Measurements from ENCODE around the gene LAD1. TPM values are rescaled to one million over a fixed set of nuclear protein-coding genes. Genes with fewer than 3 reads are reported as not detected.

The LAD1 gene
- total RNA-seq, result 3.1 TPM

GRCh38 chr1:201399018-201399351 is at the start of gene LAD1:
Gene LAD1 (minus strand): TSS chr1:201399324. CDS start chr1:201399306, 18 bp downstream.
- H3K36me3 ChIP-seq (ENCODE audit: control insufficient read depth in 3 of 3, insufficient read depth in 3 of 3, low read length in 3 of 3), result no peaks in the 10 kb centered on the region
- no peak within 1 kb of the TSS for H3K4me3 ChIP-seq (ENCODE audit: low read length in 3 of 3)
- no peak within 1 kb of the TSS for H3K27ac ChIP-seq (ENCODE audit: low read depth, low read length)
- peaks cover 18 to 33% (median 19%) of the 10 kb centered on the region in 3 donors for H3K4me1 ChIP-seq (ENCODE audit: control insufficient read depth in 3 of 3, insufficient read depth in 3 of 3, low read length in 3 of 3)
- no peaks in the 10 kb centered on the region for H3K9me3 ChIP-seq (ENCODE audit: control insufficient read depth in 3 of 3, low read length in 3 of 3)
- peak within 1 kb of the TSS in 1 of 3 donors; percentile 33 for H3K9ac ChIP-seq (ENCODE audit: low read depth in 1 of 3, low read length in 3 of 3)
- peaks cover 0 to 18% (median 16%) of the 10 kb centered on the region in 3 donors for H3K27me3 ChIP-seq (ENCODE audit: control insufficient read depth in 3 of 3, insufficient read depth in 3 of 3, low read length in 3 of 3)

- no peaks in the 10 kb centered on the region for H3K36me3 ChIP-seq (ENCODE audit: control insufficient read depth in 3 of 3, insufficient read depth in 3 of 3, low read length in 3 of 3)
- no peaks in the 10 kb centered on the region for H3K27me3 ChIP-seq (ENCODE audit: control insufficient read depth in 3 of 3, insufficient read depth in 3 of 3, low read length in 3 of 3)
- H3K4me1 ChIP-seq (ENCODE audit: control insufficient read depth in 3 of 3, insufficient read depth in 3 of 3, low read length in 3 of 3), result peaks cover 16 to 30% (median 22%) of the 10 kb centered on the region in 3 donors
- peak overlapping the region in 1 of 3 donors; percentile 57 for H3K9ac ChIP-seq (ENCODE audit: low read depth in 1 of 3, low read length in 3 of 3)
- H3K4me3 ChIP-seq (ENCODE audit: low read length in 3 of 3), result peak overlapping the region in 1 of 3 donors; percentile 31
- no peak overlapping the region for H3K27ac ChIP-seq (ENCODE audit: low read depth, low read length)
- H3K9me3 ChIP-seq (ENCODE audit: control insufficient read depth in 3 of 3, low read length in 3 of 3), result no peaks in the 10 kb centered on the region
These were observed 49.1 kb upstream of the LAD1 start for GRCh38 chr1:201447903-201448871.

DNA sequence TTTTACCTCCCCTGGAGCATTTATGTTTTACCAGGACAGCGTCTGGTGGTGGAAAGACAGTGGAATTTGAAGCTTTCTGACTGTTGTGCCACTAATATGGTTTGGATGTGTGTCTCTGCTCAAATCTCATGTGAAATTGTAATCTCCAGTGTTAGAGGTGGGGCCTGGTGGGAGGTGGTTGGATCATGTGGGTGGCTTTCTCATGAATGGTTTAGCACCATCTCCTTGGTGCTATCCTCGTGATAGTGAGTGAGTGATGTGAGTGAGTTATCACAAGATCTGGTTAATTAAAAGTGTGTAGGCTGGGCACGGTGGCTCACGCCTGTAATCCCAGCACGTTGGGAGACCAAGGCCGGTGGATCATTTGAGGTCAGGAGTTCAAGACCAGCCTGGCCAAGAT is 46.2 kb upstream of the LAD1 start:
- Histone ChIP-seq H3K27ac (ENCODE audit: low read depth, low read length) (no peak overlapping the region), H3K9ac (ENCODE audit: low read depth in 1 of 3, low read length in 3 of 3) (no peak overlapping the region), H3K4me3 (ENCODE audit: low read length in 3 of 3) (no peak overlapping the region), H3K4me1 (ENCODE audit: control insufficient read depth in 3 of 3, insufficient read depth in 3 of 3, low read length in 3 of 3) (peaks cover 9 to 20% (median 14%) of the 10 kb centered on the region in 3 donors), H3K27me3 (ENCODE audit: control insufficient read depth in 3 of 3, insufficient read depth in 3 of 3, low read length in 3 of 3) (no peaks in the 10 kb centered on the region), H3K36me3 (ENCODE audit: control insufficient read depth in 3 of 3, insufficient read depth in 3 of 3, low read length in 3 of 3) (no peaks in the 10 kb centered on the region), H3K9me3 (ENCODE audit: control insufficient read depth in 3 of 3, low read length in 3 of 3) (no peaks in the 10 kb centered on the region)

DNA sequence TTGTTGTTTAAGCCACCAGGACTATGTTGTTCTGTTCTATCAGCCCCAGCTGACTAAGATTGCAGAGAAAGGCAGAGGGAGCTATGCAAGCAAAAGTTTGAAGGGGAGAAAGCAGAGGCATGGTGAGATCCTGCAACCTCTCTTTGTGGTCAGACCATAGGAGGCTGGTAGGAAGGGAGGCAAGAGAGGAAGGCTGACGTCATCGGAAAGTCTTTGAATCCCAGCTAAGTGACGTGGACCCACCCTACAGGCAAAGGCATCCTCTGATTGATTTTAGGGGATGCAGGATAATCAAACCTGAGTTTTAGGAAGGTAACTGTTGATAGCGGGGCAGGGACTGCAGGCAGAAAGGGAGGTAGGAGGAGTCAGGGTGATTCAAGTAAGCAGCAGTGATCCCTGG is 45.7 kb upstream of the LAD1 start:
- no peaks in the 10 kb centered on the region for H3K27me3 ChIP-seq (ENCODE audit: control insufficient read depth in 3 of 3, insufficient read depth in 3 of 3, low read length in 3 of 3)
- no peak overlapping the region for H3K9ac ChIP-seq (ENCODE audit: low read depth in 1 of 3, low read length in 3 of 3)
- H3K4me1 ChIP-seq (ENCODE audit: control insufficient read depth in 3 of 3, insufficient read depth in 3 of 3, low read length in 3 of 3), result peaks cover 9 to 18% (median 14%) of the 10 kb centered on the region in 3 donors
- H3K4me3 ChIP-seq (ENCODE audit: low read length in 3 of 3), result no peak overlapping the region
- H3K27ac ChIP-seq (ENCODE audit: low read depth, low read length), result no peak overlapping the region
- no peaks in the 10 kb centered on the region for H3K36me3 ChIP-seq (ENCODE audit: control insufficient read depth in 3 of 3, insufficient read depth in 3 of 3, low read length in 3 of 3)
- no peaks in the 10 kb centered on the region for H3K9me3 ChIP-seq (ENCODE audit: control insufficient read depth in 3 of 3, low read length in 3 of 3)

GRCh38 chr1:201443747-201444146 is 44.6 kb upstream of the LAD1 start:
- Histone ChIP-seq H3K4me3 (ENCODE audit: low read length in 3 of 3) (no peak overlapping the region), H3K36me3 (ENCODE audit: control insufficient read depth in 3 of 3, insufficient read depth in 3 of 3, low read length in 3 of 3) (no peaks in the 10 kb centered on the region), H3K27me3 (ENCODE audit: control insufficient read depth in 3 of 3, insufficient read depth in 3 of 3, low read length in 3 of 3) (no peaks in the 10 kb centered on the region), H3K4me1 (ENCODE audit: control insufficient read depth in 3 of 3, insufficient read depth in 3 of 3, low read length in 3 of 3) (peaks cover 6 to 11% (median 10%) of the 10 kb centered on the region in 3 donors), H3K9ac (ENCODE audit: low read depth in 1 of 3, low read length in 3 of 3) (no peak overlapping the region), H3K9me3 (ENCODE audit: control insufficient read depth in 3 of 3, low read length in 3 of 3) (no peaks in the 10 kb centered on the region), H3K27ac (ENCODE audit: low read depth, low read length) (no peak overlapping the region)

DNA sequence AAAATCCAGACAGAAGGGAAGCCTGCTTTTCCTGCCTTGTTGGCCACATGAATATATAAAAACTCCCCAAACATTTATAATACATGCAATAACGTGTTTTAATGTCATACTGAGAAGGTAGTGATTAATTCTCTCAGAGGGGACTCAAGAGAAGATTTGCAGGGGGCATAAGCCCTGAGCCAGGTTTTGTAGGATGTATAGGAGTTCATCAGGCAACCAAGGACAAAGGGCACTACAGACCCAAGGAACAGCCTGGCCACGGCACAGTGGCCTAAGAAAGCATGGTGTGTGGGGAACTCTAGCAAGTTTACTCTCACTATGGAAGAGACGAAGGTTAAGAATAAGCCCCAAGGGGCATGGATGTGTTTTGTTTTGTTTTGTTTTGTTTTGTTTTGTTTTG is 37.8 kb upstream of the LAD1 start:
- H3K4me3 ChIP-seq (ENCODE audit: low read length in 3 of 3), result no peak overlapping the region
- peaks cover 9 to 10% (median 9%) of the 10 kb centered on the region in 3 donors for H3K4me1 ChIP-seq (ENCODE audit: control insufficient read depth in 3 of 3, insufficient read depth in 3 of 3, low read length in 3 of 3)
- no peak overlapping the region for H3K9ac ChIP-seq (ENCODE audit: low read depth in 1 of 3, low read length in 3 of 3)
- H3K36me3 ChIP-seq (ENCODE audit: control insufficient read depth in 3 of 3, insufficient read depth in 3 of 3, low read length in 3 of 3), result no peaks in the 10 kb centered on the region
- H3K27ac ChIP-seq (ENCODE audit: low read depth, low read length), result no peak overlapping the region
- H3K27me3 ChIP-seq (ENCODE audit: control insufficient read depth in 3 of 3, insufficient read depth in 3 of 3, low read length in 3 of 3), result no peaks in the 10 kb centered on the region
- no peaks in the 10 kb centered on the region for H3K9me3 ChIP-seq (ENCODE audit: control insufficient read depth in 3 of 3, low read length in 3 of 3)

GRCh38 chr1:201436393-201436792 is 37.3 kb upstream of the LAD1 start:
- Histone ChIP-seq H3K4me3 (ENCODE audit: low read length in 3 of 3) (no peak overlapping the region), H3K36me3 (ENCODE audit: control insufficient read depth in 3 of 3, insufficient read depth in 3 of 3, low read length in 3 of 3) (no peaks in the 10 kb centered on the region), H3K27me3 (ENCODE audit: control insufficient read depth in 3 of 3, insufficient read depth in 3 of 3, low read length in 3 of 3) (no peaks in the 10 kb centered on the region), H3K9me3 (ENCODE audit: control insufficient read depth in 3 of 3, low read length in 3 of 3) (no peaks in the 10 kb centered on the region), H3K9ac (ENCODE audit: low read depth in 1 of 3, low read length in 3 of 3) (peak overlapping the region in 1 of 3 donors; percentile 27), H3K4me1 (ENCODE audit: control insufficient read depth in 3 of 3, insufficient read depth in 3 of 3, low read length in 3 of 3) (peaks cover 9 to 13% (median 13%) of the 10 kb centered on the region in 3 donors), H3K27ac (ENCODE audit: low read depth, low read length) (peak overlapping the region; percentile 0)

DNA sequence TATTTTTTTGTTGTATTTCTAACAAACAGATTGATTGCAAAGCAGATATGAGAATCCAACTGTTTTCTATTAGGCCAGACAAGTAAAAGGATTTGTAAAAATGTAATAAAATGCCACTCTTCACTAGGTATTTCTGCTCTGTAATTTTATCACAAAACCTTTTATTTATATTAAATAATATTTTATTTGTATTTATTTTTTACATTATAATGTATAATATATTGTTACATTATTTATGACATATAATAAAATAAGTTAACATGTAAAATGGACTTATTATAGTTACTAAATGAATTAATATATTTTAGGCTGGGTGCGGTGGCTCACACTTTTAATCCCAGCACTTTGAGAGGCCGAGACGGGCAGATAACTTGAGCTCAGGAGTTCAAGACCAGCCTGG is 35.1 kb upstream of the LAD1 start:
- H3K27ac ChIP-seq (ENCODE audit: low read depth, low read length), result no peak overlapping the region
- H3K27me3 ChIP-seq (ENCODE audit: control insufficient read depth in 3 of 3, insufficient read depth in 3 of 3, low read length in 3 of 3), result no peaks in the 10 kb centered on the region
- no peak overlapping the region for H3K9ac ChIP-seq (ENCODE audit: low read depth in 1 of 3, low read length in 3 of 3)
- H3K4me3 ChIP-seq (ENCODE audit: low read length in 3 of 3), result no peak overlapping the region
- H3K4me1 ChIP-seq (ENCODE audit: control insufficient read depth in 3 of 3, insufficient read depth in 3 of 3, low read length in 3 of 3), result peaks cover 17 to 32% (median 26%) of the 10 kb centered on the region in 3 donors
- H3K9me3 ChIP-seq (ENCODE audit: control insufficient read depth in 3 of 3, low read length in 3 of 3), result no peaks in the 10 kb centered on the region
- no peaks in the 10 kb centered on the region for H3K36me3 ChIP-seq (ENCODE audit: control insufficient read depth in 3 of 3, insufficient read depth in 3 of 3, low read length in 3 of 3)

- Histone ChIP-seq H3K4me1 (ENCODE audit: control insufficient read depth in 3 of 3, insufficient read depth in 3 of 3, low read length in 3 of 3) (peaks cover 17 to 36% (median 30%) of the 10 kb centered on the region in 3 donors), H3K27ac (ENCODE audit: low read depth, low read length) (no peak overlapping the region), H3K36me3 (ENCODE audit: control insufficient read depth in 3 of 3, insufficient read depth in 3 of 3, low read length in 3 of 3) (no peaks in the 10 kb centered on the region), H3K4me3 (ENCODE audit: low read length in 3 of 3) (no peak overlapping the region), H3K27me3 (ENCODE audit: control insufficient read depth in 3 of 3, insufficient read depth in 3 of 3, low read length in 3 of 3) (no peaks in the 10 kb centered on the region), H3K9ac (ENCODE audit: low read depth in 1 of 3, low read length in 3 of 3) (no peak overlapping the region), H3K9me3 (ENCODE audit: control insufficient read depth in 3 of 3, low read length in 3 of 3) (no peaks in the 10 kb centered on the region)
These were observed 34.5 kb upstream of the LAD1 start for GRCh38 chr1:201433609-201434008.

DNA sequence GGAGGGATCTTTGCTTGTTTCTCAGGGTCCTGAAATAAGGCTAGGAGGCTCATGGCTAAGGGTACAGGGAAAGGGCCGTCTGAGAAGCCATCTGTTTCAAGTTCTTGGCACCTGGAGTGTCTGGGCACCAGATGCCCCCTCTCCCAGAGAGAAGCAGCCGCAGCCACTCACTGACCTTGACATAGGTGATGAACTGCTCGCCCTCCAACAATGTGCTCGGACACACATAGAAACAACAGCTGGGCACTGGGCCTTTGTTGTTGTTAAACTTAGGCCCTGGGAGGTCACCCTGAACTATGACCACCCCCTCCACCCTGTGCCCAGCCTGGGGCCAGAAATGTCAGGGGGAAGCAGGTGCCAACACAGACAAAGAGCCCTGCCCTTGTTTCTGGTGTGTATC is 31.7 kb upstream of the LAD1 start:
- H3K27ac ChIP-seq (ENCODE audit: low read depth, low read length), result peak overlapping the region; percentile 97
- H3K9ac ChIP-seq (ENCODE audit: low read depth in 1 of 3, low read length in 3 of 3), result peak overlapping the region; percentile 52 to 87 (median 65)
- H3K36me3 ChIP-seq (ENCODE audit: control insufficient read depth in 3 of 3, insufficient read depth in 3 of 3, low read length in 3 of 3), result no peaks in the 10 kb centered on the region
- H3K4me1 ChIP-seq (ENCODE audit: control insufficient read depth in 3 of 3, insufficient read depth in 3 of 3, low read length in 3 of 3), result peaks cover 27 to 48% (median 43%) of the 10 kb centered on the region in 3 donors
- no peaks in the 10 kb centered on the region for H3K9me3 ChIP-seq (ENCODE audit: control insufficient read depth in 3 of 3, low read length in 3 of 3)
- H3K4me3 ChIP-seq (ENCODE audit: low read length in 3 of 3), result peak overlapping the region in 1 of 3 donors; percentile 72
- no peaks in the 10 kb centered on the region for H3K27me3 ChIP-seq (ENCODE audit: control insufficient read depth in 3 of 3, insufficient read depth in 3 of 3, low read length in 3 of 3)

Data from skeletal muscle tissue (tissue), 4 donors.